ENCODE measurements around the gene COTL1. TPM values are rescaled to one million over a fixed set of nuclear protein-coding genes. Genes with fewer than 3 reads are reported as not detected.

COTL1 gene
- total RNA-seq, 1 experiment from 2014 or later = 102 TPM

- DNase-seq (ENCODE audit: low spot score) (no peak), ATAC-seq (0 out of 2 replicates have a peak, but pooled peaks have one; percentile 4)
- no peaks in the 10 kb centered on the region; the same call in 1 of the 2 replicates for H3K27me3 Mint-ChIP-seq (ENCODE audit: low read depth)
- no peak for TF ChIP-seq CTCF (IDR thresholded peaks at IDR 0.05)
- TF ChIP-seq JUN (CRISPR knock-in tag; IDR thresholded peaks at IDR 0.05) = no peak
- TF ChIP-seq TEAD1 (CRISPR knock-in tag; IDR thresholded peaks at IDR 0.05) = no peak
- TF ChIP-seq ZNF416 (CRISPR knock-in tag; IDR thresholded peaks at IDR 0.05) = no peak
- TF ChIP-seq TEAD4 (CRISPR knock-in tag; IDR thresholded peaks at IDR 0.05) = no peak
- TF ChIP-seq, protein P1, sequence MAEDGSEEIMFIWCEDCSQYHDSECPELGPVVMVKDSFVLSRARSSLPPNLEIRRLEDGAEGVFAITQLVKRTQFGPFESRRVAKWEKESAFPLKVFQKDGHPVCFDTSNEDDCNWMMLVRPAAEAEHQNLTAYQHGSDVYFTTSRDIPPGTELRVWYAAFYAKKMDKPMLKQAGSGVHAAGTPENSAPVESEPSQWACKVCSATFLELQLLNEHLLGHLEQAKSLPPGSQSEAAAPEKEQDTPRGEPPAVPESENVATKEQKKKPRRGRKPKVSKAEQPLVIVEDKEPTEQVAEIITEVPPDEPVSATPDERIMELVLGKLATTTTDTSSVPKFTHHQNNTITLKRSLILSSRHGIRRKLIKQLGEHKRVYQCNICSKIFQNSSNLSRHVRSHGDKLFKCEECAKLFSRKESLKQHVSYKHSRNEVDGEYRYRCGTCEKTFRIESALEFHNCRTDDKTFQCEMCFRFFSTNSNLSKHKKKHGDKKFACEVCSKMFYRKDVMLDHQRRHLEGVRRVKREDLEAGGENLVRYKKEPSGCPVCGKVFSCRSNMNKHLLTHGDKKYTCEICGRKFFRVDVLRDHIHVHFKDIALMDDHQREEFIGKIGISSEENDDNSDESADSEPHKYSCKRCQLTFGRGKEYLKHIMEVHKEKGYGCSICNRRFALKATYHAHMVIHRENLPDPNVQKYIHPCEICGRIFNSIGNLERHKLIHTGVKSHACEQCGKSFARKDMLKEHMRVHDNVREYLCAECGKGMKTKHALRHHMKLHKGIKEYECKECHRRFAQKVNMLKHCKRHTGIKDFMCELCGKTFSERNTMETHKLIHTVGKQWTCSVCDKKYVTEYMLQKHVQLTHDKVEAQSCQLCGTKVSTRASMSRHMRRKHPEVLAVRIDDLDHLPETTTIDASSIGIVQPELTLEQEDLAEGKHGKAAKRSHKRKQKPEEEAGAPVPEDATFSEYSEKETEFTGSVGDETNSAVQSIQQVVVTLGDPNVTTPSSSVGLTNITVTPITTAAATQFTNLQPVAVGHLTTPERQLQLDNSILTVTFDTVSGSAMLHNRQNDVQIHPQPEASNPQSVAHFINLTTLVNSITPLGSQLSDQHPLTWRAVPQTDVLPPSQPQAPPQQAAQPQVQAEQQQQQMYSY (CRISPR knock-in tag; IDR thresholded peaks at IDR 0.05) = no peak
- TF ChIP-seq ZNF219 (CRISPR knock-in tag; IDR thresholded peaks at IDR 0.05; ENCODE audit: borderline replicate concordance) = no peak
- TF ChIP-seq, protein P2, sequence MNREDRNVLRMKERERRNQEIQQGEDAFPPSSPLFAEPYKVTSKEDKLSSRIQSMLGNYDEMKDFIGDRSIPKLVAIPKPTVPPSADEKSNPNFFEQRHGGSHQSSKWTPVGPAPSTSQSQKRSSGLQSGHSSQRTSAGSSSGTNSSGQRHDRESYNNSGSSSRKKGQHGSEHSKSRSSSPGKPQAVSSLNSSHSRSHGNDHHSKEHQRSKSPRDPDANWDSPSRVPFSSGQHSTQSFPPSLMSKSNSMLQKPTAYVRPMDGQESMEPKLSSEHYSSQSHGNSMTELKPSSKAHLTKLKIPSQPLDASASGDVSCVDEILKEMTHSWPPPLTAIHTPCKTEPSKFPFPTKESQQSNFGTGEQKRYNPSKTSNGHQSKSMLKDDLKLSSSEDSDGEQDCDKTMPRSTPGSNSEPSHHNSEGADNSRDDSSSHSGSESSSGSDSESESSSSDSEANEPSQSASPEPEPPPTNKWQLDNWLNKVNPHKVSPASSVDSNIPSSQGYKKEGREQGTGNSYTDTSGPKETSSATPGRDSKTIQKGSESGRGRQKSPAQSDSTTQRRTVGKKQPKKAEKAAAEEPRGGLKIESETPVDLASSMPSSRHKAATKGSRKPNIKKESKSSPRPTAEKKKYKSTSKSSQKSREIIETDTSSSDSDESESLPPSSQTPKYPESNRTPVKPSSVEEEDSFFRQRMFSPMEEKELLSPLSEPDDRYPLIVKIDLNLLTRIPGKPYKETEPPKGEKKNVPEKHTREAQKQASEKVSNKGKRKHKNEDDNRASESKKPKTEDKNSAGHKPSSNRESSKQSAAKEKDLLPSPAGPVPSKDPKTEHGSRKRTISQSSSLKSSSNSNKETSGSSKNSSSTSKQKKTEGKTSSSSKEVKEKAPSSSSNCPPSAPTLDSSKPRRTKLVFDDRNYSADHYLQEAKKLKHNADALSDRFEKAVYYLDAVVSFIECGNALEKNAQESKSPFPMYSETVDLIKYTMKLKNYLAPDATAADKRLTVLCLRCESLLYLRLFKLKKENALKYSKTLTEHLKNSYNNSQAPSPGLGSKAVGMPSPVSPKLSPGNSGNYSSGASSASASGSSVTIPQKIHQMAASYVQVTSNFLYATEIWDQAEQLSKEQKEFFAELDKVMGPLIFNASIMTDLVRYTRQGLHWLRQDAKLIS (CRISPR knock-in tag; IDR thresholded peaks at IDR 0.05; ENCODE audit: borderline replicate concordance) = no peak
- TF ChIP-seq, protein P3, sequence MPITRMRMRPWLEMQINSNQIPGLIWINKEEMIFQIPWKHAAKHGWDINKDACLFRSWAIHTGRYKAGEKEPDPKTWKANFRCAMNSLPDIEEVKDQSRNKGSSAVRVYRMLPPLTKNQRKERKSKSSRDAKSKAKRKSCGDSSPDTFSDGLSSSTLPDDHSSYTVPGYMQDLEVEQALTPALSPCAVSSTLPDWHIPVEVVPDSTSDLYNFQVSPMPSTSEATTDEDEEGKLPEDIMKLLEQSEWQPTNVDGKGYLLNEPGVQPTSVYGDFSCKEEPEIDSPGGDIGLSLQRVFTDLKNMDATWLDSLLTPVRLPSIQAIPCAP (CRISPR knock-in tag; IDR thresholded peaks at IDR 0.05) = no peak
- no peak for TF ChIP-seq NFATC4 (CRISPR knock-in tag; IDR thresholded peaks at IDR 0.05)
- TF ChIP-seq ELF4 (CRISPR knock-in tag; IDR thresholded peaks at IDR 0.05; ENCODE audit: low read depth) = no peak
- TF ChIP-seq, protein P4, sequence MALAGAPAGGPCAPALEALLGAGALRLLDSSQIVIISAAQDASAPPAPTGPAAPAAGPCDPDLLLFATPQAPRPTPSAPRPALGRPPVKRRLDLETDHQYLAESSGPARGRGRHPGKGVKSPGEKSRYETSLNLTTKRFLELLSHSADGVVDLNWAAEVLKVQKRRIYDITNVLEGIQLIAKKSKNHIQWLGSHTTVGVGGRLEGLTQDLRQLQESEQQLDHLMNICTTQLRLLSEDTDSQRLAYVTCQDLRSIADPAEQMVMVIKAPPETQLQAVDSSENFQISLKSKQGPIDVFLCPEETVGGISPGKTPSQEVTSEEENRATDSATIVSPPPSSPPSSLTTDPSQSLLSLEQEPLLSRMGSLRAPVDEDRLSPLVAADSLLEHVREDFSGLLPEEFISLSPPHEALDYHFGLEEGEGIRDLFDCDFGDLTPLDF (CRISPR knock-in tag; IDR thresholded peaks at IDR 0.05) = no peak
- TF ChIP-seq ZNF671 (CRISPR knock-in tag; IDR thresholded peaks at IDR 0.05) = no peak
- peaks cover 64% of the 10 kb centered on the region for H3K4me1 Mint-ChIP-seq
- ChIA-PET CTCF (interaction anchor here (3.0 to 4.2 kb wide), 4 partner anchors 24 to 128 kb away, joined by 14 to 18 read pairs (median 16); no protein-coding TSS in a partner anchor), POLR2A (interaction anchor here (1.1 kb wide), 1 partner anchor 19 kb away, joined by 3 read pairs; the partner anchor contains the start of gene COTL1)
- no peak overlapping the region for H3K27ac Mint-ChIP-seq
- H3K9me3 Mint-ChIP-seq = no peaks in the 10 kb centered on the region
- no peak overlapping the region for H3K4me3 Mint-ChIP-seq
- peaks cover 8% of the 10 kb centered on the region; the same call in 1 of the 2 replicates for H3K36me3 Mint-ChIP-seq
Measured at GRCh38 chr16:84598360-84598759, 19.5 kb downstream of the COTL1 start.

GRCh38 chr16:84597931-84598351, 19.9 kb downstream of the COTL1 start:
- H3K36me3 Mint-ChIP-seq = peaks cover 8% of the 10 kb centered on the region; the same call in 1 of the 2 replicates
- H3K27me3 Mint-ChIP-seq (ENCODE audit: low read depth) = no peaks in the 10 kb centered on the region; the same call in 1 of the 2 replicates
- DNase-seq (ENCODE audit: low spot score) = no peak
- no peaks in the 10 kb centered on the region for H3K9me3 Mint-ChIP-seq
- H3K27ac Mint-ChIP-seq = no peak overlapping the region
- H3K4me1 Mint-ChIP-seq = peaks cover 61% of the 10 kb centered on the region
- CTCF ChIA-PET = interaction anchor here (0.5 to 4.2 kb wide), 6 partner anchors 25 to 380 kb away, joined by 4 to 18 read pairs (median 14); no protein-coding TSS in a partner anchor
- POLR2A ChIA-PET = interaction anchor here (1.1 kb wide), 1 partner anchor 20 kb away, joined by 3 read pairs; the partner anchor contains the start of gene COTL1
- no peak for ATAC-seq
- no peak overlapping the region for H3K4me3 Mint-ChIP-seq
- TF ChIP-seq SMAD3 (CRISPR knock-in tag; IDR thresholded peaks at IDR 0.05; ENCODE audit: borderline replicate concordance) (no peak), JAZF1 (CRISPR knock-in tag; IDR thresholded peaks at IDR 0.05) (no peak), ZNF512 (CRISPR knock-in tag; IDR thresholded peaks at IDR 0.05; ENCODE audit: borderline replicate concordance) (no peak), EMX1 (CRISPR knock-in tag; IDR thresholded peaks at IDR 0.05) (no peak), ZNF138 (CRISPR knock-in tag; conservative IDR thresholded peaks at IDR 0.05) (no peak), ZNF232 (CRISPR knock-in tag; IDR thresholded peaks at IDR 0.05) (no peak), NR1H2 (CRISPR knock-in tag; IDR thresholded peaks at IDR 0.05) (no peak), OVOL2 (CRISPR knock-in tag; IDR thresholded peaks at IDR 0.05; ENCODE audit: borderline replicate concordance) (no peak)
- TF ChIP-seq, protein P5, sequence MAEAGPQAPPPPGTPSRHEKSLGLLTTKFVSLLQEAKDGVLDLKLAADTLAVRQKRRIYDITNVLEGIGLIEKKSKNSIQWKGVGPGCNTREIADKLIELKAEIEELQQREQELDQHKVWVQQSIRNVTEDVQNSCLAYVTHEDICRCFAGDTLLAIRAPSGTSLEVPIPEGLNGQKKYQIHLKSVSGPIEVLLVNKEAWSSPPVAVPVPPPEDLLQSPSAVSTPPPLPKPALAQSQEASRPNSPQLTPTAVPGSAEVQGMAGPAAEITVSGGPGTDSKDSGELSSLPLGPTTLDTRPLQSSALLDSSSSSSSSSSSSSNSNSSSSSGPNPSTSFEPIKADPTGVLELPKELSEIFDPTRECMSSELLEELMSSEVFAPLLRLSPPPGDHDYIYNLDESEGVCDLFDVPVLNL (CRISPR knock-in tag; IDR thresholded peaks at IDR 0.05; ENCODE audit: borderline replicate concordance, low read depth) = no peak

Measured in WTC11 (cell line).